GM21367 (cell line): ENCODE measurements around the gene SLC46A2.
A peak's percentile ranks its signal among the peaks of the same experiment; 100 is the strongest.

ENCODE experiments used
- ATAC-seq: cut with Tn5 transposase; IDR thresholded peaks from one replicate; pipeline ENCODE4 v1.9.1; 2021; ENCODE audit not compliant: unreplicated experiment

The SLC46A2 gene

GRCh38 chr9:112887381-112887780 is 3.3 kb downstream of the SLC46A2 start:
- ATAC-seq, result no peak

GRCh38 chr9:112886351-112886750 is 4.3 kb downstream of the SLC46A2 start:
- ATAC-seq, result no peak

- ATAC-seq, result no peak
Observed at GRCh38 chr9:112885324-112885723, 5.4 kb downstream of the SLC46A2 start.

GRCh38 chr9:112884721-112885120 is 6.0 kb downstream of the SLC46A2 start:
- ATAC-seq, result no peak

GRCh38 chr9:112884101-112884500 is 6.6 kb downstream of the SLC46A2 start:
- no peak for ATAC-seq

- no peak for ATAC-seq
Observed at GRCh38 chr9:112881331-112881730, 9.3 kb downstream of the SLC46A2 start.

GRCh38 chr9:112880650-112881049 is 10.0 kb downstream of the SLC46A2 start:
- no peak for ATAC-seq

GRCh38 chr9:112878752-112879151 is 11.9 kb downstream of the SLC46A2 start:
- no peak for ATAC-seq

GRCh38 chr9:112873773-112874405 is 16.8 kb downstream of the SLC46A2 start:
- ATAC-seq, result no peak

GRCh38 chr9:112872019-112872418 is 18.7 kb downstream of the SLC46A2 start:
- no peak for ATAC-seq

GRCh38 chr9:112870556-112870955 is 20.1 kb downstream of the SLC46A2 start:
- ATAC-seq, result no peak

- ATAC-seq, result no peak
Observed at GRCh38 chr9:112869917-112870316, 20.8 kb downstream of the SLC46A2 start.

- ATAC-seq, result no peak
Observed at GRCh38 chr9:112869041-112869529, 21.6 kb downstream of the SLC46A2 start.

- no peak for ATAC-seq
Observed at GRCh38 chr9:112868461-112868860, 22.2 kb downstream of the SLC46A2 start.

- ATAC-seq, result no peak
Observed at GRCh38 chr9:112867275-112867991, 23.2 kb downstream of the SLC46A2 start.

GRCh38 chr9:112866662-112867274 is 23.9 kb downstream of the SLC46A2 start:
- no peak for ATAC-seq

GRCh38 chr9:112864982-112865381 is 25.7 kb downstream of the SLC46A2 start:
- no peak for ATAC-seq

- no peak for ATAC-seq
Observed at GRCh38 chr9:112864403-112864802, 26.3 kb downstream of the SLC46A2 start.

GRCh38 chr9:112863746-112864145 is 26.9 kb downstream of the SLC46A2 start:
- no peak for ATAC-seq

GRCh38 chr9:112863214-112863613 is 27.5 kb downstream of the SLC46A2 start:
- ATAC-seq, result peak; percentile 43

- no peak for ATAC-seq
Observed at GRCh38 chr9:112861638-112862555, 28.8 kb downstream of the SLC46A2 start.
